Activated naive CD4-positive, alpha-beta T cell treated with anti-CD3 and anti-CD28 coated beads, Interleukin-2, amount 10 ng/mL, durations not matched to agents 7 days and 5 days (primary cell): Measurements from ENCODE around the gene KLF13.

Source experiments
- CTCF ChIA-PET: fragments of 350-600 bp; sonication (Branson Sonifier 250); formaldehyde crosslinking; loops from one replicate; lab custom pipeline; 2021; ENCODE audit warnings: antibody characterized with exemption; lab: Charles Lee
- DNase-seq: peaks from one replicate; pipeline ENCODE4 v3.0.0-alpha.2; 2020
- H3K27ac Mint-ChIP-seq: one replicate; pipeline ENCODE4 v1.8.0; 2021; ENCODE audit warnings: mild to moderate bottlenecking, moderate library complexity, mixed read lengths
- H3K27me3 Mint-ChIP-seq: one replicate; pipeline ENCODE4 v1.8.0; 2021; ENCODE audit warnings: mild to moderate bottlenecking, mixed read lengths
- H3K36me3 Mint-ChIP-seq: one replicate; pipeline ENCODE4 v1.8.0; 2021; ENCODE audit warnings: mixed read lengths
- H3K4me1 Mint-ChIP-seq: one replicate; pipeline ENCODE4 v1.8.0; 2021; ENCODE audit warnings: mixed read lengths
- H3K4me3 Mint-ChIP-seq: one replicate; pipeline ENCODE4 v1.8.0; 2021; ENCODE audit warnings: mild to moderate bottlenecking, moderate library complexity, mixed read lengths
- H3K9me3 Mint-ChIP-seq: one replicate; pipeline ENCODE4 v1.8.0; 2021; ENCODE audit warnings: mixed read lengths

KLF13 gene

DNA sequence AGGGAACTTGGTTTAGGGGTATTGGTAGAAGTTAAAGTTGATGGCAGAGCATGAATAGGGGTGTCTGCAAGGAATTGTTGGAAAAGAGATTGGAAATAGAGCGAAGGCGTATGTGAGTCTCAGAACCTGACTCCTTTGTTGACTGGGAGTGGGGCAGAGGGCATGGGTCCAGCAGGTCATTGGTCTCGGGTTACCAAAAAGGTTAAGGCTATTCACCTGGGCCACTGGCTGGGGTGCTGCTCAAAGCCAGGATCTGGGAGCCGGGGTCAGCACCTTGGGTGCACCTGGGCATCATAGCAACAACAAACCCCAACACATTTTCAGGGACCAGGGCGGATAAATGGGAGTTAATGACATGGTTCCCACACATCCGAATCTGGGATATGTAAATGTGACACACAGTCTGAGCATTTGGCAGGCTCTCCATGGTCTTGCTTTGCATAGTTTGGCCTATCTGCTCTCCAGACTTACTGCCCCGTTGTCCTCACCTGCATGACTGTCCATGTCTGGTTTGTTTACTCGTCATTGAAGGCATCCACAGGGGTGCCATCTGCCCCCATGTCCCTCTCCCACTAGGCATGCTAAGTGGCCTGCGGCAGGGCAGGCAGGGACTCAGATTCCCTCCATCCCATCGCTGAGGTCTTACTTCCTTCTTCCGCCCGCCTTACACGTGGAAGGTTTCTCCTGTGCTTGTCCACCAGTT is 10.1 kb downstream of the KLF13 start:
- CTCF ChIA-PET, result no interaction called here
- DNase-seq, result no peak
- H3K27ac Mint-ChIP-seq, result peak overlapping the region; percentile 82
- no peak overlapping the region for H3K4me3 Mint-ChIP-seq
- H3K36me3 Mint-ChIP-seq, result peaks cover 45% of the 10 kb centered on the region
- no peaks in the 10 kb centered on the region for H3K9me3 Mint-ChIP-seq
- peaks cover 100% of the 10 kb centered on the region for H3K4me1 Mint-ChIP-seq
- no peaks in the 10 kb centered on the region for H3K27me3 Mint-ChIP-seq

DNA sequence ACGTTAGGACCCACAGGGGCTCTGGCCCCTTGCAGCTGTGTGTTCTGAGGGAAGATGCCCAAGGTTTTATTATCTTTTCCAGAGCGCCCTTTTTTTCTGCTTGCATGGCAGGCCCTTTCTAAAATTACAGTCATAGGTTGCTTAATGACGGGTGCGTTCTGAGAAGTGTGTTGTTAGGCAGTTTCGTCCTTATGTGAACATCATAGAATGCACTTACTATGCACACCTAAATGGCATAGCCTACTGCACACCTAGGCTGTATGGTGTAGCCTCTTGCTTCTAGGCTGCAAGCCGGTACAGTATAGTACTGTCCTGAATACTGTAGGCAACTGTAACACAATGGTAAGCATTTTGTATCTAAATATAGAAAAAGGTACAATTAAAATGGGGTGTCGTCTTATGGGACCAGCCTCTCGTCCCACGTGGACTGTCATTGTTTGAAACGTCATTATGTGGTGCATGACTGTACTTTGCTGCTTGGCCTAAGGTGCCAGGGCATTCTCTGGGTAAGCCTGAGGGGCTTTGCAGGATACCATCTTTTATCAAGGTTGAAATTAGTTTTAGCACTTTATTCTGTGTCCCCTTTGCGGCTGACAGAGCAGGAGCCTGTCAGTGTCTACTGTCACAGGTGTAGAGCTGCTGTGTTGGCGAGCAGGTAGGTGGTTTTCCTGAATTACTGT is 10.9 kb downstream of the KLF13 start:
- peak overlapping the region; percentile 82 for H3K27ac Mint-ChIP-seq
- peaks cover 42% of the 10 kb centered on the region for H3K36me3 Mint-ChIP-seq
- H3K9me3 Mint-ChIP-seq, result no peaks in the 10 kb centered on the region
- DNase-seq, result no peak
- CTCF ChIA-PET, result interaction anchor here (1.4 kb wide), 1 partner anchor 123 kb away, joined by 3 read pairs; no protein-coding TSS in a partner anchor
- H3K27me3 Mint-ChIP-seq, result no peaks in the 10 kb centered on the region
- H3K4me1 Mint-ChIP-seq, result peaks cover 100% of the 10 kb centered on the region
- peak overlapping the region; percentile 32 for H3K4me3 Mint-ChIP-seq

DNA sequence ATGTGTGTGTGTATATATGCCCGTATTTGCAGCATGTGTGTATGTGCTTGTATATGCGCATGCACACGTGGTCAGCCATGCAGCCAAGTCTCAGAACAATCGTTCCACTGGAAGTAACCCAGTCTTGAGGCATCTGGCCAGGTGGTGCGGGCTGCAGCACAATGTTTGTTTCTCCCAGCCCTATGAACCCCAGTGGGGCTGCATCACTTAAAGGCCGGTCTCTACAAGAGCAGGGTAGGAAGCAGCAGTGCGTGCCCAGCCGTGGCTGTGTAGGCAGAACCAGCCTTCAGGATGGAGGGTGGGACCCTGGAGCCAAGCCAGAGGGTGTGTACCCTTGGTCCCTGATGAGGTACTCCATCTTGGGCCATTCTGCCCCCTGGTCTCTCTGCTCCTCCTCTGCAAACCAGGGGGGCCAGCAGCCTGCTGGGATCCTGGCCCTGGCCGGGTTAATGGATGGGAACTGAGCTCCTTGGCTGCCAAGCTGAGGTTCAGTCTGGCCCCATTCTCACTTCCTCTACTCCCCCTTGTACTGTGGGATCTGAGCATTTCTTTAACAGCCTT is 11.8 kb downstream of the KLF13 start:
- H3K9me3 Mint-ChIP-seq, result no peaks in the 10 kb centered on the region
- H3K27me3 Mint-ChIP-seq, result no peaks in the 10 kb centered on the region
- peak overlapping the region; percentile 82 for H3K27ac Mint-ChIP-seq
- H3K4me1 Mint-ChIP-seq, result peaks cover 100% of the 10 kb centered on the region
- DNase-seq, result no peak
- H3K4me3 Mint-ChIP-seq, result peak overlapping the region; percentile 32
- CTCF ChIA-PET, result interaction anchor here (0.6 to 1.8 kb wide), 6 partner anchors 16 to 150 kb away, joined by 3 to 5 read pairs (median 4); no protein-coding TSS in a partner anchor
- H3K36me3 Mint-ChIP-seq, result peaks cover 43% of the 10 kb centered on the region

DNA sequence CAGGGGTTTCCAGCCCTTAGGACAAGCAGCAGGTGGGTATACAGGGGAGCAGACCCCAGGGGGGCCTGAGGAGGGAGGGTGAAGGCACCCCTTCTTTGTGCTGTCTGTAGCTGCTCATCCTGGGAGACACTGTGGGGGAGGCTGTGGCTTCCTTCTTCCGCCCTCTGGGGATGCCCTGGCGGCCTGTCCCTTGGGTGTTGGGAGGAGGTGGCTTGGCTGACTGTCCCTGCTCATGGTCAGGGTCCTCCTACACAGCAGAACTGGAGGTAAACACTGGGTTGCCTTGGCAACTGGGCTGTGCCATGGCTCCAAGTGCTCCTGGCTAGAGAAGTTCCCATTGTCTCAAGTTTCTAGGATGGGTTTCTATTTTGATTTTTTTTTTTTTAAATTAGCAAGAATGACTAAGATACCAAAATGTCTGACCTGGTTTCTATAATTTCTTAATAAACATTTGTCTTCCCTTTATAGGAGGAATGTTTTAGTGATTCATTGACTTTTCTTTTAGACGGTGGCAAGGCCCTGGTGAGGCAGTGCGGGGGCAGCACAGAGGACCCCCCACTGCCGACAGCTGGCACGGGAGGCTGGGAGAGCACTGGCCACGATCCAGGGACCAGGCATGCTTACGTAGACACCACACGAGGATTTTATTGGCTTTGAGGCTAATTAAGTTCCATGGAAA is 12.4 kb downstream of the KLF13 start:
- H3K27ac Mint-ChIP-seq, result peak overlapping the region; percentile 82
- DNase-seq, result peak; percentile 55

DNA sequence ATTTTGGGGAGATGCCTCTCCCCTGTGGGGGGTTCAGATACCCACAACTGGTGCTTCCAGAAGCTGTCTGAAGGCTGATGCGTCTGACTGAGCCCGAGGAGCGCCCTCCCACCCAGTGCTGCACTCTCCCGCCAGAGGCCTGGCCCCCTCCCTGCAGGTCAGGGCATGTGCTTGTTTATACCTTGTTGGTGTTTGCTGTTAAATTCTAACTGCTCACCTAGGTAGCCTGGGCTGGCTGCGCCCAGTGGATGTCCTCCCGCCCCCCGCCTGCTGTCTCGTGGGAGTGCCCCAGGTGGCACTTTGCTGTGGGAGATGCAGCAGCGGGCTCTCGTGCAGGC is 12.9 kb downstream of the KLF13 start:
- DNase-seq, result no peak
- H3K27ac Mint-ChIP-seq, result peak overlapping the region; percentile 88
- H3K4me3 Mint-ChIP-seq, result no peak overlapping the region
- CTCF ChIA-PET, result interaction anchor here (0.8 to 4.8 kb wide), 5 partner anchors 9 to 148 kb away, joined by 3 to 21 read pairs (median 4); no protein-coding TSS in a partner anchor
- no peaks in the 10 kb centered on the region for H3K27me3 Mint-ChIP-seq
- H3K9me3 Mint-ChIP-seq, result no peaks in the 10 kb centered on the region
- H3K36me3 Mint-ChIP-seq, result peaks cover 45% of the 10 kb centered on the region
- peaks cover 100% of the 10 kb centered on the region for H3K4me1 Mint-ChIP-seq

More for the DNA sequence above, 12.4 kb downstream of the KLF13 start:
- CTCF ChIA-PET, result interaction anchor here (0.6 to 4.8 kb wide), 8 partner anchors 9 to 149 kb away, joined by 3 to 21 read pairs (median 4); no protein-coding TSS in a partner anchor
- H3K4me3 Mint-ChIP-seq, result peak overlapping the region; percentile 26
- H3K27me3 Mint-ChIP-seq, result no peaks in the 10 kb centered on the region
- H3K36me3 Mint-ChIP-seq, result peaks cover 44% of the 10 kb centered on the region
- peaks cover 100% of the 10 kb centered on the region for H3K4me1 Mint-ChIP-seq
- no peaks in the 10 kb centered on the region for H3K9me3 Mint-ChIP-seq

DNA sequence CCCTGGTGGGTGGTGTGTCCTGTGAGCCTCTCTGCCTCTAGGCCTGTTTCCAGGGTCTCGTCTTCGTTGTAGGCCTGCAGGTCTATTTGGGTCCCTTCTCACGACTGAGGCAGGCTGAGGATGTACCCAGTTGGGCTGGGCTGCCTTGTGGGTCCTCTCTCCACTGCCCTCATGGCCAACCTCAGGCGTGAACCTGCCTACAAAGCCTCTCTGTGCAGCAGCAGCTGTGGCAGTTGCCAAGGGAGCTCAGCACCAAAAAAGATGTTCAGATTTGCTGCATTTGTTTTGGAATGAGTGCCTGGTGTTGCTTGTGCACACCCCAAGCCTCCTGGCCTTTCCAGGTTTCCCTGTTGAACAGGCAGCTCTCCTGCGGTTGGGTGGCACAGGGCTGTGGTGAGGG is 13.4 kb downstream of the KLF13 start:
- no peaks in the 10 kb centered on the region for H3K27me3 Mint-ChIP-seq
- H3K27ac Mint-ChIP-seq, result peak overlapping the region; percentile 88
- no peak for DNase-seq
- no peak overlapping the region for H3K4me3 Mint-ChIP-seq
- CTCF ChIA-PET, result interaction anchor here (0.8 to 4.8 kb wide), 5 partner anchors 10 to 147 kb away, joined by 3 to 21 read pairs (median 4); no protein-coding TSS in a partner anchor
- no peaks in the 10 kb centered on the region for H3K9me3 Mint-ChIP-seq
- peaks cover 100% of the 10 kb centered on the region for H3K4me1 Mint-ChIP-seq
- H3K36me3 Mint-ChIP-seq, result peaks cover 41% of the 10 kb centered on the region

DNA sequence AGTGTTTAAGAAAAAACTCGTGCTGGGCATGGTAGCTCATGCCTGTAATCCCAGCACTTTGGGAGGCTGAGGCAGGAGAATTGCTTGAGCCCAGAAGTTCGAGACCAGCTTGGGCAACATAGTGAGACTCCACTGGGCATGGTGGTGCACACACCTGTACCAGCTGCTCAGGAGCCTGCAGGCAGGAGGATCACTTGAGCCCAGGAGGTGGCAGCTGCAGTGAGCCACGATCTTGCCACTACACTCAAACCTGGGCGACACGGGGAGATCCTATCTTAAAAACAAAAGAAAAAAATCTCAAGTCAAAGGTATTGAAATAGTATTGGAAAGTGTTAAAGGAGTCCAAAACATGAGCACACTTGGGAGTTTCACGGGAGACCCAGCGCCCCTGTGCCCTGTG is 14.0 kb downstream of the KLF13 start:
- peaks cover 100% of the 10 kb centered on the region for H3K4me1 Mint-ChIP-seq
- CTCF ChIA-PET, result interaction anchor here (0.8 to 4.8 kb wide), 5 partner anchors 10 to 147 kb away, joined by 3 to 21 read pairs (median 4); no protein-coding TSS in a partner anchor
- DNase-seq, result no peak

DNA sequence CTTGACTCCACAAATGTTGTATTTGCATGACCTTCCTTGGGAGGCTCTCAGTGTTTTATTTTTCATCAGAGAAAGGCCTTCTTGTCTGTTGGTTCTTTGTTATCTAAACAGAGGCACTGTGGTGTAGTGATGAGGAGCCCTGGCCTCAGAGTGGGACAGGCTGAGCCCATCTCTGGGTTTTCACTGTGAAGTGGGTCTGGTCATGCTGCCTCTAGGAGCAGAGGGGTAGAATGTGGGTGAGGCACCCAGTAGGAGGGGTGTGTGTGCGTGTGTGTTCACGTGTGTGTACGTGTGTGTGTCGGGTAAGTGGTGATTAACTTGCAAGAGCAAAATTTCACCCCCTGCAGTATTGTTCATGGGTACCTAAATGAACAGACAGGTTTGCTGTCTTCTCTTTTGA is 14.4 kb downstream of the KLF13 start:
- no peaks in the 10 kb centered on the region for H3K27me3 Mint-ChIP-seq
- no peak for DNase-seq
- H3K27ac Mint-ChIP-seq, result peak overlapping the region; percentile 88
- peaks cover 35% of the 10 kb centered on the region for H3K36me3 Mint-ChIP-seq
- no peaks in the 10 kb centered on the region for H3K9me3 Mint-ChIP-seq
- H3K4me1 Mint-ChIP-seq, result peaks cover 100% of the 10 kb centered on the region
- H3K4me3 Mint-ChIP-seq, result peak overlapping the region; percentile 13
- CTCF ChIA-PET, result interaction anchor here (1.5 to 4.8 kb wide), 3 partner anchors 24 to 146 kb away, joined by 4 to 21 read pairs (median 11); no protein-coding TSS in a partner anchor

More for the DNA sequence above, 14.0 kb downstream of the KLF13 start:
- H3K4me3 Mint-ChIP-seq, result peak overlapping the region; percentile 34
- H3K9me3 Mint-ChIP-seq, result no peaks in the 10 kb centered on the region
- peaks cover 37% of the 10 kb centered on the region for H3K36me3 Mint-ChIP-seq
- peak overlapping the region; percentile 88 for H3K27ac Mint-ChIP-seq
- H3K27me3 Mint-ChIP-seq, result no peaks in the 10 kb centered on the region

DNA sequence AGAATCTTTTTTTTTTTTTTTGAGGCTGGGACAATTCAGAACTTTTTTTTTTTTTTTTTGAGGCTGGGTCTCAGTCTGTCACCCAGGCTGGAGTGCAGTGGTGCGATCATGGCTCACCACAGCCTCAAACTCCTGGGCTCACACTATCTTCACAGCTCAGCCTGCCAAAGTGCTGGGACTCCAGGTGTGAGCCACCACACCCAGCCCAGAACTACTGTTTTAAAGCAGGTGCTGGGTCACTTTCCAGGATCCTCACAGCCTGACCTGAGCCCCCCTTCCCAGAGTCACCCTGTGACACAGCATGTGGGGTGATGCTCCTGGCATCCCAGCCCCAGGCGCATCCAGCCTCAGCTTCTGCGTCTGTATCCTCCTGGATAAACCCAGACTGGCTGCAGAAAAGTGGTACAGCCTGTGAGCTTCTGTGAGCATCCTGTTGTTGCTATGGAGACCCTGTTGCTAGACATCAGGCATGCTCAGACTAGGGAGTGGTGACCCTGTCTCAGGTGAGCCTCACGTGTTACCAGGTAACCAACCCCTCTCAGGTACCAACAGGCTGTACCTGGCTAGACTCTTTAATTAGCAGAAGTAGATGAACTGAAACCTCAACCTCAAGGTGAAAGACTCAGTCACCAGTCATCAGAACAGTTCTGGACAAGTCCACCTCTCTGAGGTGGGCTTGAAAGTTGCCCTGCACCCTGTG is 15.0 kb downstream of the KLF13 start:
- Mint-ChIP-seq H3K27me3 (no peaks in the 10 kb centered on the region), H3K9me3 (no peaks in the 10 kb centered on the region), H3K36me3 (peaks cover 38% of the 10 kb centered on the region), H3K27ac (peak overlapping the region; percentile 99), H3K4me3 (no peak overlapping the region), H3K4me1 (peaks cover 100% of the 10 kb centered on the region)
- CTCF ChIA-PET, result interaction anchor here (3.1 to 4.8 kb wide), 2 partner anchors 24 to 93 kb away, joined by 11 to 21 read pairs; no protein-coding TSS in a partner anchor
- DNase-seq, result no peak

DNA sequence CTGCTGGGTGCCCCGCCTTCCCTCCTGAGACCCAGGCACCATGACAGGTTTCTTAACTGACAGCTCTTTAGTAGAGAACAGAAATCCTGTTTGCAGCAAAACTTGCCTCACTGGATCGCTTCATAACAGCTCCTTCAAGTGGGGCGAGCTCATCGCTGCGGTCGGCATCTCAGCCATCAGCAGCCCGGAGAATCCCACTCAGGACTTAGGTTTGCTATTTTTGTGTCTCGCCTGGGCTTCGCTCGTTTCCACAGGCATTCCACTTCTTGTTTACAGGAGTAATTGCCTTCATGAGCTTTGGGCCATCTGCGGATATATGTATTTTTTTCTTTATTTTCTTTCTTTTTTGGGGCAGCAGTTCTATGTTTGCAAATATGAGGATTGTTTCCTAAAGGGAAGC is 15.7 kb downstream of the KLF13 start:
- H3K36me3 Mint-ChIP-seq, result peaks cover 38% of the 10 kb centered on the region

DNA sequence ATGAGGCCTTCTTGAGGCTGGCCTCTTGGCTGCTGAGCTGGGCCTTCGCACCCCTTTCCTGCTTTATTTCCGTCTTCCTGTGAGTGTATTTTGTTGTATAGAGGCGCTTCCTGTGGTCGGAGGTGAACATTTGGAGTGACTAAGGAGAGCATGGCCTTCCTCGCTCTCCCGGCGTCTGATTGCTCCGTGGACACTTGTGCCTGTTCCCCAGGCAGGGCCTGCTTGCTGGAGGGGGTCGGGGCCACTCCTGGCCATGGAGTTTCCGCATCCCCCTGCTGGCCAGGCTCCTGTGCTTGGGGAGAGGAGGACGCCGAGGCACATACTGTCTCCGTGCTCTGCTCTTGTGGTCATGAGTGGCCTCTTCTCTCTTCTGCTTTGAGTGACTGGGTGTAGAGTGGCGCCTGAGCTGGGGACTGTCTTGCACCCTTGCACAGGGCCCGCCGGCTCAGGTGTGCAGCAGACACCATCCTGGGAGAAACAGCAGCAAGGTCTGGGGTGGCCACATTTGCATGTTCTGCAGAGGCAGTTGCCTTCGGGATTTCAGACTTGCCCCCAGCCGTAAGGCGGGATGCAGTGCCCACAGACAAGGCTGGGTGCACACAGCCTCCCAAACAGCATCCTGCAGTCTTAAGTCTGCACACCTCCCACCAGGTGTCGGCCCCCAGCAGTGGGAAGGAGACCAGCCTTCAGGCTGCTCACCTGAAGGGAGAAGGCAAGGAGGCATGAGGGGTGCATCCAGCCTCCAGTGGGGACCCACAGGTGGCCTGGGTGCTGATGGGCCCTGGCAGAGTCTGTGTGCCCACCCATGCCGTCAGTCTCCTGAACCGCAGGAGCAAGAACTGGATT is 16.4 kb downstream of the KLF13 start:
- CTCF ChIA-PET, result interaction anchor here (0.7 to 4.8 kb wide), 5 partner anchors 14 to 148 kb away, joined by 3 to 21 read pairs (median 5); no protein-coding TSS in a partner anchor
- Mint-ChIP-seq H3K36me3 (peaks cover 42% of the 10 kb centered on the region), H3K27ac (peak overlapping the region; percentile 99), H3K27me3 (no peaks in the 10 kb centered on the region), H3K4me1 (peaks cover 100% of the 10 kb centered on the region), H3K4me3 (peak overlapping the region; percentile 65), H3K9me3 (no peaks in the 10 kb centered on the region)
- DNase-seq, result no peak

More for the DNA sequence above, 15.7 kb downstream of the KLF13 start:
- no peak for DNase-seq
- Mint-ChIP-seq H3K27me3 (no peaks in the 10 kb centered on the region), H3K27ac (peak overlapping the region; percentile 99), H3K4me1 (peaks cover 100% of the 10 kb centered on the region), H3K9me3 (no peaks in the 10 kb centered on the region), H3K4me3 (peak overlapping the region; percentile 65)
- CTCF ChIA-PET, result interaction anchor here (0.7 to 4.8 kb wide), 4 partner anchors 15 to 127 kb away, joined by 4 to 21 read pairs (median 8); no protein-coding TSS in a partner anchor

DNA sequence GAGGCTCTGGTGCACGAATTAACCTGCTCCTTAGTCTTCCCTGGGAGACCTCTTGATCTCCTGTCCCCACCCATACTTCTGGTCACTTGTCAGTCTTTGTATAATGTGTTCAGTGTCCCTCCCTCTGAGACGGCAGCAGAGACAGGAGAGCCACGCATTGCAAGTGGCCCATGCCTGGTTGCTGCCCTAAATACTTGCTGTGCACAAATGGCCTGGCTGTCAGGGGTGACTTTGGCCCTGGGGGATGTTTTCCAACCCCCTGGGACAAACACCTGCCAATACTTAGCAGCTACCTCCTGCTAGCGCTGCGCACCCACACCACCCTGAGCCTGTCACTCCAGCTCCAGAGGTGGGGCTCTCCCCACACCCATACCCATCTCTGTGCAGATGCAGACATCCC is 17.2 kb downstream of the KLF13 start:
- CTCF ChIA-PET, result interaction anchor here (1.0 to 4.8 kb wide), 3 partner anchors 22 to 147 kb away, joined by 3 to 21 read pairs (median 3); no protein-coding TSS in a partner anchor
- Mint-ChIP-seq H3K9me3 (no peaks in the 10 kb centered on the region), H3K36me3 (peaks cover 49% of the 10 kb centered on the region), H3K4me3 (peak overlapping the region; percentile 39), H3K4me1 (peaks cover 100% of the 10 kb centered on the region), H3K27ac (peak overlapping the region; percentile 99), H3K27me3 (no peaks in the 10 kb centered on the region)
- DNase-seq, result no peak
